A673 (cell line): Measurements from ENCODE around the gene UFSP1. TPM values are rescaled to one million over a fixed set of nuclear protein-coding genes. Genes with fewer than 3 reads are reported as not detected.

Source experiments
- BruUV-seq: library from RNA; stranded (reverse); fragments of 400-500 nt; replicated peaks from 2 replicates; lab custom pipeline; 2021; lab: Mats Ljungman, UMichigan
- CTCF ChIA-PET: fragments of 300-600 bp; sonication (Branson Sonifier 250); formaldehyde crosslinking; loops from one replicate; lab custom pipeline; 2022; ENCODE audit warnings: antibody characterized with exemption; lab: Charles Lee
- POLR2A ChIA-PET: fragments of 300-600 bp; sonication (Branson Sonifier 250); formaldehyde crosslinking; loops from one replicate; lab custom pipeline; 2022; ENCODE audit warnings: antibody characterized with exemption; ENCODE audit not compliant: low non-redundant PET; lab: Charles Lee
- DNase-seq: peaks from one replicate; pipeline ENCODE4 v3.0.0-alpha.2; 2015; ENCODE audit warnings: low spot score
- H3K27ac ChIP-seq: fragments of 200-600 bp; sonication (generic); 2 replicates; pipeline ENCODE4 v1.5.1; 2016; ENCODE audit warnings: mixed run types, low read depth, mild to moderate bottlenecking, mixed read lengths, antibody characterized with exemption, low read length; ENCODE audit not compliant: poor library complexity, severe bottlenecking
- H3K27me3 ChIP-seq: fragments of 200-600 bp; sonication (generic); replicated peaks from 2 replicates; pipeline ENCODE4 v1.6.1; 2017; ENCODE audit warnings: mixed run types, low read depth, mild to moderate bottlenecking, mixed read lengths, antibody characterized with exemption, low read length; ENCODE audit not compliant: insufficient read depth, poor library complexity
- H3K36me3 ChIP-seq: fragments of 200-600 bp; sonication (generic); 2 replicates; pipeline ENCODE4 v1.6.1; 2016; ENCODE audit warnings: mixed run types, mild to moderate bottlenecking, mixed read lengths, antibody characterized with exemption, low read length; ENCODE audit not compliant: insufficient read depth, poor library complexity, severe bottlenecking
- H3K4me1 ChIP-seq: fragments of 200-600 bp; sonication (generic); 2 replicates; pipeline ENCODE4 v1.6.1; 2017; ENCODE audit warnings: mixed run types, mild to moderate bottlenecking, mixed read lengths, antibody characterized with exemption, low read length; ENCODE audit not compliant: insufficient read depth, poor library complexity, severe bottlenecking
- H3K4me3 ChIP-seq: fragments of 200-600 bp; sonication (generic); 2 replicates; pipeline ENCODE4 v1.5.1; 2016; ENCODE audit warnings: low read depth, mixed run types, mild to moderate bottlenecking, mixed read lengths, low read length; ENCODE audit not compliant: poor library complexity, severe bottlenecking
- H3K9me3 ChIP-seq: fragments of 200-600 bp; sonication (generic); 2 replicates; pipeline ENCODE4 v1.6.1; 2016; ENCODE audit warnings: mixed run types, low read depth, mild to moderate bottlenecking, mixed read lengths, antibody characterized with exemption, low read length; ENCODE audit not compliant: poor library complexity, severe bottlenecking
- CTCF ChIP-seq: fragments of 300-800, 200-600 bp; sonication (generic); conservative IDR thresholded peaks from 2 replicates; pipeline ENCODE4 v1.5.1; 2017; ENCODE audit warnings: low read depth, mild to moderate bottlenecking, antibody characterized with exemption, low read length, moderate library complexity, mixed read lengths
- EZH2 ChIP-seq: fragments of 200-600 bp; sonication (generic); IDR thresholded peaks from 2 replicates; pipeline ENCODE4 v1.6.1; 2017; ENCODE audit warnings: borderline replicate concordance, low read depth, mild to moderate bottlenecking, mixed read lengths, antibody characterized with exemption, low read length; ENCODE audit not compliant: poor library complexity, severe bottlenecking
- intact Hi-C: fragments of 100-400 bp; cut with micrococcal nuclease; formaldehyde crosslinking; loops from one replicate; pipeline ENCODE4 v1.10.0; 2022; ENCODE audit not compliant: unreplicated experiment
- total RNA-seq: library from RNA; stranded (reverse); gene quantifications from 2 replicates; pipeline ENCODE4 v1.2.3, GENCODE V29; 2021

UFSP1 gene
- total RNA-seq, 1 experiment from 2014 or later = 5.0 TPM

GRCh38 chr7:100896732-100897608, 7.5 kb upstream of the UFSP1 start:
- Histone ChIP-seq H3K27ac (no peak overlapping the region), H3K4me1 (peaks cover 9% of the 10 kb centered on the region), H3K36me3 (no peaks in the 10 kb centered on the region), H3K4me3 (peak overlapping the region; percentile 50), H3K27me3 (peaks cover 7% of the 10 kb centered on the region), H3K9me3 (no peaks in the 10 kb centered on the region)
- BruUV-seq = no TSS peak
- peak; percentile 56 for DNase-seq
- CTCF ChIA-PET = no interaction called here
- intact Hi-C loops = loop anchor here (1.0 to 10.0 kb wide), 4 partner anchors 162 to 385 kb away; no protein-coding TSS in a partner anchor
- POLR2A ChIA-PET = interaction anchor here (0.6 kb wide), 1 partner anchor 262 kb away, joined by 3 read pairs; no protein-coding TSS in a partner anchor
- TF ChIP-seq EZH2 = no peak
- peak; percentile 87 for TF ChIP-seq CTCF

GRCh38 chr7:100895956-100896731, 6.6 kb upstream of the UFSP1 start:
- BruUV-seq = no TSS peak
- peak; percentile 68 for DNase-seq
- Histone ChIP-seq H3K27me3 (peaks cover 7% of the 10 kb centered on the region), H3K4me3 (peak overlapping the region; percentile 50), H3K27ac (no peak overlapping the region), H3K36me3 (no peaks in the 10 kb centered on the region), H3K9me3 (no peaks in the 10 kb centered on the region), H3K4me1 (peaks cover 9% of the 10 kb centered on the region)
- intact Hi-C loops = loop anchor here (2.0 to 10.0 kb wide), 4 partner anchors 181 to 386 kb away; partner anchors contain the start of gene FIS1
- TF ChIP-seq EZH2 = no peak
- TF ChIP-seq CTCF = no peak
- ChIA-PET CTCF (interaction anchor here (0.6 kb wide), 1 partner anchor 11 kb away, joined by 3 read pairs; no protein-coding TSS in a partner anchor), POLR2A (interaction anchor here (0.6 kb wide), 1 partner anchor 261 kb away, joined by 3 read pairs; no protein-coding TSS in a partner anchor)

- peaks cover 9% of the 10 kb centered on the region for H3K4me1 ChIP-seq
- DNase-seq = no peak
- H3K9me3 ChIP-seq = no peaks in the 10 kb centered on the region
- H3K36me3 ChIP-seq = no peaks in the 10 kb centered on the region
- TF ChIP-seq CTCF (no peak), EZH2 (no peak)
- ChIA-PET CTCF (interaction anchor here (0.5 to 0.6 kb wide), 2 partner anchors 11 to 248 kb away, joined by 3 to 5 read pairs; no protein-coding TSS in a partner anchor), POLR2A (no interaction called here)
- no peak within 1 kb of the TSS for H3K27ac ChIP-seq
- H3K4me3 ChIP-seq = peak within 1 kb of the TSS; percentile 50
- intact Hi-C loops = loop anchor here (2.0 to 10.0 kb wide), 4 partner anchors 182 to 387 kb away; partner anchors contain the start of gene FIS1
- H3K27me3 ChIP-seq = peaks cover 7% of the 10 kb centered on the region
- BruUV-seq = no TSS peak
Measured at GRCh38 chr7:100895701-100895955, 6.1 kb upstream of the UFSP1 start, which contains the start of gene ACHE. Gene ACHE (minus strand): TSS chr7:100895888. CDS start chr7:100894232, 1,656 bp downstream.
